NCI-H146 treated with DMSO at 0.1 percent for 48 hours (cell line): ENCODE results near the gene TMEM121B.

Experiments used
- DNase-seq: peaks from one replicate; lab custom pipeline; 2025; ENCODE audit not compliant: unreplicated experiment; lab: John Stamatoyannopoulos, UW

Gene TMEM121B

DNA sequence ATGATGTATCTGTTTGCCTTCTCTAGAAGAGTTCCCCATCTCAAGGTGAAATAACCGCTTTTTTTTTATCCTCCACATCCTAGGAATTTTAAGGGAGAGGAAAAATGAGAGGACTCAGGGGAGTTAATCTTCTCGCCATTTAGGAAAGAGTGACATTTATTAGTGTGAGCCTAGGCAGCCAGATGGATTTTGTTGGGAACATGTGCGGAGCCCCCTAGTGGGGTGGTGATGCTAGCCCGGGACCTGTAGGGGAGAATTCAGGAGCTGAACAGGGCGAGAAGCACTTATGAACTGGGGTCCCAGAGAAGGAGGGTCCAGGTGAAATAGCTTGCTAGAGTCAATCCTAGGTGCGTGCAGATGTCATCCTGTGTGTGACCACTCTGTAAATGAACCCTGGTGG is 25.6 kb downstream of the TMEM121B start:
- DNase-seq, result no peak

- no peak for DNase-seq
These were observed 28.1 kb downstream of the TMEM121B start for GRCh38 chr22:17093081-17093480.

GRCh38 chr22:17091851-17092250 is 29.3 kb downstream of the TMEM121B start:
- no peak for DNase-seq

DNA sequence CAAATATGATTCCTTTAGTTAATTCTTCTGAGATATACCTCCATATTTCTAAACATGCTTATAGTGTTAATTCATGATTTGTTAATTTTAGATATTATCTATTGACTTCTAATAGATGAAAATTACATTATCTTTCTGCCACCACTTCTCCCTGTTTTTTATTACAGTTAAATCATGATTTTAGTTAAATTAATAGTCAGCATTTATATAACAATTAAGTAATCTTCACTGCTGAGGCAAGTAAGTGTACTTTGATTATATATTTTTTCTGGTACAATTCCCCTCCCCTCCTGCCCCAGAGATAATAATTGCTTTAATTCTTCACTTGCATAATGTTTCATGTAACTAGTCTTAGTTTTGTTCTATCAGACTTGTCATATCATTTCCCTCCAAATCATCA is 30.6 kb downstream of the TMEM121B start:
- no peak for DNase-seq

DNA sequence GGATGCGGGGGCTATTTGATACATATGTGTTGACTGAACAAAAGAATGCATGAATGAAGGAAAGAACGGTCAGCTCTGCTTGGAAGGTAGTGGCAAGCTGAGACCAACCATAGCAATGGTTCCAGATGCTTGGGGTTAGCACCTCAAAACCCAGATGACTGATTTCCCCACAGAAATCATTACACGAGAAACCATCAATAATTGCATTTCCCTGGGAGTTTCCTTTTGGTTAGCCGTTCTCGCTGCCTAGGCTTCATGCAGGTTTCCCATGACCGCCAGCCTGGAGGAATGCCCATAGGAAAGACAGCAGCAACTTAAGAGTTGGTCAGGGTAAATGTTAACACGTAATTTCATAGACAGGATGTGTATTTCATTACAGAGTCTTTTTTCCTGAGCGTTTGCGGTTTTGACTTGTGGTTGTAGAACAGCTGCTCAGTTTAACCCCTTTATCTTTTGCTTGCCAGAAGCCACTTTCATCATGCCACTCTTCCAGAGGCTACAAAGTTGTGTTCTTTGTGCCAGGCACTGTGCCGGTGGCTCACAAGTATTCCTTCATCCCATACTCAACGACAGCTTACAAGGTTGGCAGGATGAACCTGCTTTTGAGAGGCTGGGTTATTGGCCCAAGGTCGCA is 33.5 kb downstream of the TMEM121B start:
- no peak for DNase-seq

GRCh38 chr22:17086788-17087497 is 34.2 kb downstream of the TMEM121B start:
- no peak for DNase-seq

GRCh38 chr22:17086296-17086695 is 34.9 kb downstream of the TMEM121B start:
- no peak for DNase-seq

- DNase-seq, result no peak
These were observed 35.6 kb downstream of the TMEM121B start for GRCh38 chr22:17085277-17086181.

GRCh38 chr22:17084554-17085276 is 36.4 kb downstream of the TMEM121B start, which contains the start of gene IL17RA:
Gene IL17RA, plus strand, starts transcription at chr22:17085000. Its CDS starts 92 bp downstream, at chr22:17085092.
- DNase-seq, result peak; percentile 78

DNA sequence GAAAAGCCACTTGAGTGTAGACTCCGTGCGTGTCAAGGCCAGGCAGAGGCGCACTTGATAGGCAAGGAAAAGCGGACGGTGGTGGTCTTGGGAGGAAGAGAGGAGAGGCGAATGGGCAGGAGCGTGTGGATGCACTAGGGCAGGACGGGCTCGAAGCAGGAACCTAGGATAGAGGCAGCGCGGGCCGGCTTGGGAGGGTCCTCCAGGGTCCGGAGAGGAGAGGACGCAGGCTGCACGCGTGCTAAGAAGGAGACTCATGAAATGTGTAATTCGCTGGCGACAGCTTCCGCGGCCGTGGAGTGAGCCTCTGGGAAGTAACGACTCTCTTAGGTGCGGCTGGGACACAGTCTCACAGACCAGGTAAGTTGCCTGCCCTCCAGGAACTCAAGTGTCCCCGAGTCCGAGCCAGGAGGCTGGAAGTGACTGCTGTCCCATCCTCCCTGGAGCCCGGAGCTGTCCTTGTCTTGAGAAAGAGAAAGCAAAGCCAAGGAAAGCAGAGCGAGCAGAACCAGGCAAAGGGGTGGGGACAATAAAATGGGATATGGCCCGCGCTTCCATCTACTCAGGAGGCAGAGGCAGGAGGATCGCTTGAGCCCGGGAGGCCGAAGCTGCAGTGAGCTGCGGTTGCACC is 37.2 kb downstream of the TMEM121B start:
- DNase-seq, result no peak

DNA sequence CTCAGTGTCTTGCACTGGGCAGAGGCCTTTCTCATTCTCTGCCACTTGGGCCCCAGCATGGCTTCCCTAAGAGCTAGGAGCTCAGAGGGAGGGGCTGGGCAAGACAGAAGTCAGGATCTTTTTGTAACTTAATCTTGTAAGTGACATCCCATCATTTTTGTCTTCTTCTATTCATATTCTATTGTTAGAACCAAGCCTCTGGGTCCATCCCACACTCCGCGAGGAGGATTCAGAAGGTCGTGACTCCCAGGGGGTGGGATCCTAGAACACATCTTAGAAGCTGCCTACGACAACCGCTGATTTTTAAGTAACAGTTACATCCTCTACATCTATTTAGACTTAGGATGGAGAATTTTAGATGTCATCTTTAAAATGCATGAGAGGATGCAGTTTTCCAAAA is 37.9 kb downstream of the TMEM121B start:
- no peak for DNase-seq

DNA sequence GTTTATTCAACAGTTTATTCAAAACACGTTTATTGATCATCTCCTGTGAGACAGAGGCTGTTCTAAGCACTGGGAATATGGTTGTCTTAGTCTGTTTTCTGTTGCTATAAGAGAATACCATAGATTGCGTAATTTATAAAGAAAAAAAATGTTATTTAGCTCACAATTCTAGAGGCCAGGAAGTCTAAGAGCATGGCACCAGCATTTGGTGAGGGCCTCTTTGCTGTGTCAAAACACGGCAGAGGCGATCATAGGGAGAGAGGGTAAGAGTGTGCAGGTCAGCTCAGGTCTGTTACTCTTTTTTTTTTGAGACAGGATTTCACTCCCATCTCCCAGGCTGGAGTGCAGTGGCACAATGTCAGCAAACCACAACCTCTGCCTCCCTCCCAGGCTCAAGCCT is 41.6 kb downstream of the TMEM121B start:
- no peak for DNase-seq

DNA sequence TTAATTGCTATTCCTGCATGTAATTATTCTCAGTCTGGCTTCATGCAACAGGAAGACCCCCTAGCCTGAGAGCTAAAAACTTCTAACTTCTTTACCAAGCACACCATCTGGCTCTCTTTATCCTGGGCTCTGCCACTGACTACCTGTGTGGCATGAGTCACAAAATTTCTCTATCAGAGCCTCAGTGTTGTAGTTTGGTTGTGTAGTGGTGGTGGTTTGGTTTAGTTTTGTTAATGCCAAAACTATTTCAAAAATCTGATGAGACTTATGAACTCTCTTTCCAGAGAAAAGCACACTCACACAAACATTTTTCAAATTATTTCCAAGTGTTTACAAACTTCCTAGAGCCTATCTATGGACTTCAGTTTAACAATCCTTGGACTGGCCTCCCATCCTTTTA is 43.9 kb downstream of the TMEM121B start:
- no peak for DNase-seq

DNA sequence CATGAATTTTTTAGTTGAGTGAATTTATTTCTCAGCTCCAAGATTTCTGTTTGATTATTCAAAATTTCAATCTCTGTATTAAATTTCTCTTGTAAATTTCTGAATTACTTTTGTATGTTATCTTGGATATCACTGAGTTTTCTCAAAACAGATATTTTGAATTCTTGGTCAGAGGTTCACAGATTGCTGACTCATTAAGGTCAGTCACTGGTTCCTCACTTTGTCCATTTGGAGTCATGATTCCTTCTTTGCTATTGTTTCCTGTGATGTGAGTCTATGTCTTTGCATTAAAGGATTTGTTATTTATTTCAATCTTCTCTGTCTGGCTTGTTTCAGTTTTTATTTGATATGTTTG is 46.5 kb downstream of the TMEM121B start:
- DNase-seq, result no peak

DNA sequence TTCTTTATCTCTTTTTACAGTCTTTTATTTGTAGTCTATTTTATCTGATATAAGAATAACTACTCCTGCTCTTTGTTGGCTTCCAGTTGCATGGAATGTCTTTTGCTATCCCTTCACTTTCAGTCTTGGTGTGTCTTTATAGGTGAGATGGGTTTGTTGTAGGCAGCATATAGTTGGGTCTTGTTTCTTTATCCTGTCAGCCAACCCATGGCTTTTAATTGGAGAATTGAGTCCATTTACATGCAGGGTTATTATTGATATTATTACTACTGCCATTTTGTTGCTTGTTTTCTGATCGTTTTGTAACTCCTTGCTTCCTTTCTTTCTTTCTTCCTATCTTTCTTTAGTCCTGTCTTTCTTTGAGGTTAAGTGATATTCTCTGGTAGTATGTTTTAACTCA is 48.3 kb downstream of the TMEM121B start:
- DNase-seq, result no peak
